K562 (cell line): ENCODE measurements around the gene DHPS. TPM values are rescaled to one million over a fixed set of nuclear protein-coding genes. Genes with fewer than 3 reads are reported as not detected.

ENCODE experiments used
- ATAC-seq: fragments of 200-7000 bp; cut with Tn5 transposase; 3 replicates; pipeline ENCODE4 v1.9.1; 2020; ENCODE audit warnings: moderate library complexity
- BruUV-seq: library from RNA; stranded (reverse); fragments of 400-500 nt; replicated peaks from 2 replicates; lab custom pipeline; 2021; lab: Mats Ljungman, UMichigan
- CTCF ChIA-PET: fragments of 300-600 bp; formaldehyde crosslinking; extraction: SDS; loops from one replicate; lab custom pipeline; 2021; ENCODE audit warnings: low intra/inter-chr PET ratio; lab: Yijun Ruan, JAX
- POLR2A ChIA-PET: fragments of 300-600, 350-650 bp; sonication (Branson Sonifier 250); formaldehyde crosslinking; extraction: SDS; loops from one replicate; lab custom pipeline; 2021; ENCODE audit warnings: antibody characterized with exemption, inconsistent platforms; lab: Yijun Ruan, JAX
- DNase-seq, 4 experiments: peaks; one replicate each; pipeline versions ENCODE4 v3.0.0 to v3.0.0-alpha.2; 2011 to 2018; ENCODE audit warnings: low spot score in 3 of 4, mixed read lengths in 3 of 4; ENCODE audit errors: extremely low read depth in 1 of 4
- FAIRE-seq: peaks from 2 replicates; lab custom pipeline; 2011; peaks lifted over from hg19 to GRCh38; lab: Jason Lieb, UNC
- H2AFZ ChIP-seq: 2 replicates; pipeline ENCODE4 v1.6.0; 2011; ENCODE audit warnings: low read depth, low read length, control low read depth, inconsistent platforms
- H3K27ac ChIP-seq: fragments of 200-600 bp; 3 replicates; pipeline ENCODE4 v1.8.0; 2011; ENCODE audit warnings: low read depth, mild to moderate bottlenecking, control low read depth, inconsistent platforms, low read length, moderate library complexity, mixed read lengths; ENCODE audit errors: extremely low read depth
- H3K27me3 ChIP-seq, 2 experiments: fragments of 300-600 bp in 1 of 2; 2 replicates in 1 of 2; 3 replicates in 1 of 2; pipeline versions ENCODE4 v1.6.0 to v1.8.0; 2011; ENCODE audit warnings: inconsistent platforms in 2 of 2, low read length in 2 of 2, mild to moderate bottlenecking in 1 of 2, mixed read lengths in 1 of 2, moderate library complexity in 1 of 2; ENCODE audit not compliant: control insufficient read depth in 2 of 2, insufficient read depth in 2 of 2
- H3K36me3 ChIP-seq: fragments of 300-600 bp; 3 replicates; pipeline ENCODE4 v1.8.0; 2011; ENCODE audit warnings: mild to moderate bottlenecking, low read length, inconsistent platforms; ENCODE audit not compliant: control insufficient read depth, insufficient read depth
- H3K4me1 ChIP-seq, 2 experiments: fragments of 200-600 bp in 1 of 2; replicated peaks in 1 of 2; 2 replicates in 1 of 2; 3 replicates in 1 of 2; pipeline versions ENCODE4 v1.5.1 to v1.8.0; 2011; ENCODE audit warnings: inconsistent platforms in 2 of 2, low read length in 2 of 2, mild to moderate bottlenecking in 1 of 2, mixed read lengths in 1 of 2, moderate library complexity in 1 of 2; ENCODE audit not compliant: control insufficient read depth in 2 of 2, insufficient read depth in 2 of 2
- H3K4me2 ChIP-seq: 2 replicates; pipeline ENCODE4 v1.6.1; 2011; ENCODE audit warnings: low read length, control low read depth, inconsistent platforms, mixed read lengths; ENCODE audit not compliant: insufficient read depth
- H3K4me3 ChIP-seq: fragments of 200-600 bp; sonication (generic), shearing (Covaris generic); 2 replicates; pipeline ENCODE4 v1.5.1; 2016; ENCODE audit warnings: control low read depth, inconsistent platforms
- H3K79me2 ChIP-seq: fragments of 200-600 bp; 3 replicates; pipeline ENCODE4 v1.8.0; 2011; ENCODE audit warnings: low read length, inconsistent platforms; ENCODE audit not compliant: control insufficient read depth, insufficient read depth
- H3K9ac ChIP-seq, 2 experiments: 2 replicates each; pipeline versions ENCODE4 v1.6.0 to v1.6.1; 2011; ENCODE audit warnings: low read depth in 2 of 2, low read length in 2 of 2, control low read depth in 1 of 2, inconsistent platforms in 1 of 2, mild to moderate bottlenecking in 1 of 2, mixed read lengths in 1 of 2; ENCODE audit not compliant: insufficient read depth in 1 of 2
- H3K9me1 ChIP-seq: one replicate; pipeline ENCODE4 v1.6.0; 2011; ENCODE audit warnings: inconsistent platforms, mild to moderate bottlenecking, low read length, moderate library complexity; ENCODE audit not compliant: control insufficient read depth, insufficient read depth
- H3K9me3 ChIP-seq: replicated peaks from 2 replicates; pipeline ENCODE4 v1.5.1; 2011; ENCODE audit warnings: low read depth, low read length, inconsistent platforms; ENCODE audit not compliant: control insufficient read depth, insufficient read depth
- H4K20me1 ChIP-seq: replicated peaks from 2 replicates; pipeline ENCODE4 v1.6.1; 2011; ENCODE audit warnings: low read length, inconsistent platforms, mixed read lengths; ENCODE audit not compliant: control insufficient read depth, insufficient read depth
- BCOR ChIP-seq: fragments of 450-650 bp; IDR thresholded peaks from 2 replicates; pipeline ENCODE4 v1.6.1; 2016
- FOS ChIP-seq: IDR thresholded peaks from 3 replicates; pipeline ENCODE4 v1.6.1; 2011; ENCODE audit not compliant: insufficient read length; ENCODE audit errors: extremely low read depth
- KLF10 ChIP-seq: fragments of 250-450 bp; sonication (Bioruptor Pico); IDR thresholded peaks from 2 replicates; pipeline ENCODE4 v1.6.1; 2021; ENCODE audit warnings: matching md5 sums
- NFIC ChIP-seq: fragments of 450-650 bp; IDR thresholded peaks from 2 replicates; pipeline ENCODE4 v1.6.1; 2017; ENCODE audit warnings: mild to moderate bottlenecking, inconsistent platforms
- POLR2G ChIP-seq: fragments of 200-400 bp; formaldehyde crosslinking; IDR thresholded peaks from 2 replicates; pipeline ENCODE4 v1.6.1; 2017; ENCODE audit warnings: low read depth, mild to moderate bottlenecking, antibody characterized with exemption, low read length, moderate library complexity
- ZFP36 ChIP-seq: fragments of 150-350 bp; IDR thresholded peaks from 2 replicates; pipeline ENCODE4 v1.6.1; 2018; ENCODE audit warnings: low read length, low read depth; ENCODE audit not compliant: partially characterized antibody
- ZSCAN29 ChIP-seq: fragments of 450-650 bp; IDR thresholded peaks from 2 replicates; pipeline ENCODE4 v1.6.1; 2017
- WGBS: fragments of 100-300 bp; shearing (Covaris generic); methylation state at CpG from one replicate; pipeline ENCODE4 v1.1.6; 2016; ENCODE audit warnings: low coverage, mixed read lengths; ENCODE audit not compliant: insufficient coverage; ENCODE audit errors: missing lambda C conversion rate; 5-methylcytosine and 5-hydroxymethylcytosine counted together
- in situ Hi-C: fragments of 300-500 bp; cut with MboI; formaldehyde crosslinking; loops from 4 replicates; pipeline ENCODE4 v1.15.0; 2018; ENCODE audit warnings: inconsistent platforms, mixed read lengths
- intact Hi-C: fragments of 100-400 bp; cut with micrococcal nuclease; formaldehyde crosslinking; loops from 2 replicates; pipeline ENCODE4 v1.14.2; 2022
- polyA plus RNA-seq, 8 experiments: library from polyadenylated mRNA; depleted of rRNA in 4 of 8; stranded (reverse) in 5 of 8; unstranded in 3 of 8; fragments of >200 nt; fragmentation: Nextera tagmentation in 2 of 8; fragmentation: Illumina TruSeq in 1 of 8; extraction: Ambion mirVana in 2 of 8; extraction: Trizol in 1 of 8; gene quantifications; 2 replicates each; pipeline versions ENCODE4 v1.2.1 to v1.2.3, GENCODE V29; 2011 to 2014; ENCODE audit warnings: inconsistent platforms in 1 of 8, missing spikeins in 1 of 8
- total RNA-seq, 7 experiments: library from RNA; depleted of rRNA in 6 of 7; stranded (reverse); fragments of >200 nt in 6 of 7; fragmentation: Illumina TruSeq in 2 of 7; extraction: Trizol in 2 of 7; gene quantifications; 2 replicates each; pipeline versions ENCODE4 v1.2.1 to v1.2.3, GENCODE V29; 2011 to 2021; ENCODE audit warnings: low replicate concordance in 1 of 7

The DHPS gene
- total and polyA plus RNA-seq, 9 of the 15 experiments (the other 6 are each of a cell fraction or from before 2014, with no cell fraction given), result 47.1 to 110 (median 79.9) TPM

DNA sequence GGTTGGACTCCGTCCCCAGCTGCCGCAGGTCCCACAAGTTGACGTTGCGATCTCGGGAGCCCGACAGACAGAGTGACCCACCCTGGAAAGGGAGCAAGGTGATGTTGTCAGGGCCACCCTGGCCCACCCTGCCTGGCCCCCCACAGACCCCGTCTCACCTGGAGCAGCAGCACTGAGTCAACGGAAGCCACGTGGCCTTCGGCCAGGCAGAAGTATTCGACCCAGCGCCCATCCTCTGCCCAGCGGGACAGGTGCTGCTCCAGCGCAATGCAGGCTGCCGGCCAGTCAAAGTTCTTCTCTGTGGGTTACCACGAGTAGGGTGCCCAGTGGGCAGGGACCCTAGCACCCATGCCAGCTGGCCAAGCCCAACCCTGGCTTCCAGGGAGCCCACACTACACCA lies 13.0 kb upstream of the DHPS start:
- ChIA-PET CTCF (no interaction called here), POLR2A (interaction anchor here (2.6 kb wide), 1 partner anchor 10 kb away, joined by 21 read pairs; no protein-coding TSS in a partner anchor)
- no peak overlapping the region for H3K27ac ChIP-seq
- H3K4me3 ChIP-seq, result 0 out of 2 replicates have a peak overlapping the region, but pooled peaks have one; percentile 82
- no peaks in the 10 kb centered on the region for H4K20me1 ChIP-seq
- H3K4me2 ChIP-seq, result no peak overlapping the region
- DNase-seq (no peak), FAIRE-seq (no peak), ATAC-seq (no peak)
- H3K9me3 ChIP-seq, result no peaks in the 10 kb centered on the region
- 94% methylated on average over 10 of the region's 16 CpGs for WGBS
- in situ Hi-C loops (no loop called here), intact Hi-C loops (no loop called here)
- H3K9ac ChIP-seq, result peak overlapping the region in 1 of 2 experiments; percentile 48; a peak in 2 of 4 replicates
- peaks cover 0 to 34% of the 10 kb centered on the region in 2 experiments; a peak in 3 of 5 replicates for H3K4me1 ChIP-seq
- peaks cover 7% of the 10 kb centered on the region; the same call in 1 of the 3 replicates for H3K79me2 ChIP-seq
- peaks cover 50% of the 10 kb centered on the region for H3K36me3 ChIP-seq
- H3K27me3 ChIP-seq, result no peaks in the 10 kb centered on the region; a peak in 1 of 5 replicates
- H3K9me1 ChIP-seq, result no peaks in the 10 kb centered on the region
- TF ChIP-seq POLR2G (peak; percentile 39), FOS (no peak), KLF10 (CRISPR knock-in tag) (no peak)
- no TSS peak for BruUV-seq
- no peak overlapping the region for H2AFZ ChIP-seq

DNA sequence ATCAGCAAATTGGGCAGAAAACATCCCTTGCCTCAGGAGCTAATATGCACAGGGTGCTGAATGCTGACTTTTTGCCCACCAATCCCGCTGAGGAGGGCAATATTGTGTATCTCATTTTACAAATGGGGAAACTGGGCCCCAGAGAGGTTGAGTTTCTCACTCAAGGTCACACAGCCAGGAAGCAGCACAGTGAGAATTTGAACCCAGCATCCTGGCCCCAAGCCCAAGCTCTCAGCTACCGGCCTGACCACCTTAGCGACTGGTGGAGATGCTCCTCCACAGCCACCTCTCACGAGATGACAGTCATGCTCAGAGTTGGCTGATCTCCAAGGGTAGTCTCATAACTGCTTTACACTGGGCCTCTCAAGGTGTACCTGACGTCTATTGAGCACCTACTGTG lies 11.3 kb upstream of the DHPS start:
- H3K9ac ChIP-seq, result no peak overlapping the region
- BruUV-seq, result no TSS peak
- no peak overlapping the region for H3K4me2 ChIP-seq
- ChIA-PET POLR2A (interaction anchor here (0.6 to 1.7 kb wide), 2 partner anchors 10 to 14 kb away, joined by 3 to 4 read pairs; no protein-coding TSS in a partner anchor), CTCF (no interaction called here)
- WGBS, result 73% methylated on average over 5 of the region's 5 CpGs
- no peaks in the 10 kb centered on the region; a peak in 1 of 5 replicates for H3K27me3 ChIP-seq
- no peak overlapping the region for H2AFZ ChIP-seq
- no peaks in the 10 kb centered on the region for H3K9me1 ChIP-seq
- peaks cover 52% of the 10 kb centered on the region; the same call in 2 of the 3 replicates for H3K36me3 ChIP-seq
- intact Hi-C loops, result no loop called here
- in situ Hi-C loops, result no loop called here
- H3K4me1 ChIP-seq, result peaks cover 0 to 49% of the 10 kb centered on the region in 2 experiments; a peak in 3 of 5 replicates
- H3K79me2 ChIP-seq, result peaks cover 7% of the 10 kb centered on the region; the same call in 1 of the 3 replicates
- FAIRE-seq (no peak), DNase-seq (no peak), ATAC-seq (no peak)
- H3K27ac ChIP-seq, result no peak overlapping the region
- no peaks in the 10 kb centered on the region for H4K20me1 ChIP-seq
- peak; percentile 35; the same call in 1 of the 2 replicates for TF ChIP-seq BCOR
- peak; percentile 32 for TF ChIP-seq ZFP36
- TF ChIP-seq ZSCAN29, result no peak
- peak; percentile 30 for TF ChIP-seq NFIC
- no peak overlapping the region for H3K4me3 ChIP-seq
- H3K9me3 ChIP-seq, result no peaks in the 10 kb centered on the region
